Skeletal muscle satellite cell (primary cell): Measurements from ENCODE around the gene ZCRB1. TPM values are rescaled to one million over a fixed set of nuclear protein-coding genes. Genes with fewer than 3 reads are reported as not detected.
"Not testable (repeated sequence)": the region's sequence is repeated elsewhere in the genome, so short reads cannot be mapped to it uniquely, and the experiment has no call there.

Experiments used
- H3K27me3 ChIP-seq: 2 replicates; pipeline ENCODE4 v1.7.0; 2013; ENCODE audit warnings: low read length; ENCODE audit not compliant: control insufficient read depth, insufficient read depth
- H3K36me3 ChIP-seq: 2 replicates; pipeline ENCODE4 v1.7.0; 2013; ENCODE audit warnings: mild to moderate bottlenecking, control low read depth, low read length; ENCODE audit not compliant: insufficient read depth
- H3K4me1 ChIP-seq: 2 replicates; pipeline ENCODE4 v1.7.0; 2013; ENCODE audit warnings: low read length; ENCODE audit not compliant: control insufficient read depth, insufficient read depth
- H3K4me2 ChIP-seq: 2 replicates; pipeline ENCODE4 v1.7.0; 2013; ENCODE audit warnings: mild to moderate bottlenecking, low read length
- H3K4me3 ChIP-seq: 2 replicates; pipeline ENCODE4 v1.7.0; 2013; ENCODE audit warnings: low read length
- H3K9ac ChIP-seq: 2 replicates; pipeline ENCODE4 v1.7.0; 2013; ENCODE audit warnings: mild to moderate bottlenecking, low read depth, low read length, moderate library complexity
- H3K9me3 ChIP-seq: replicated peaks from 2 replicates; pipeline ENCODE4 v1.7.0; 2013; ENCODE audit warnings: mild to moderate bottlenecking, control low read depth, low read length
- total RNA-seq: library from RNA; depleted of rRNA; stranded (reverse); fragments of >200 nt; gene quantifications from 2 replicates; pipeline ENCODE4 v1.2.3, GENCODE V29; 2012; rRNA removed

Gene ZCRB1
- 22.9 and 29.7 TPM in 2 replicates for total RNA-seq

- H3K36me3 ChIP-seq, result peaks cover 5% of the 10 kb centered on the region
- H3K9me3 ChIP-seq, result no peaks in the 10 kb centered on the region
- H3K9ac ChIP-seq, result peak within 1 kb of the TSS; percentile 95
- no peaks in the 10 kb centered on the region for H3K27me3 ChIP-seq
- peaks cover 22% of the 10 kb centered on the region for H3K4me1 ChIP-seq
- H3K4me3 ChIP-seq, result peak within 1 kb of the TSS; percentile 94
- H3K4me2 ChIP-seq, result peak within 1 kb of the TSS; percentile 91
Observed at GRCh38 chr12:42325653-42326474, at the start of gene ZCRB1, which contains the start of gene PPHLN1. TSS of gene ZCRB1 (minus strand) at chr12:42326094. CDS start at chr12:42324102, 1,992 bp downstream. TSS of gene PPHLN1 (plus strand) at chr12:42326167. CDS start at chr12:42335903, 9,736 bp downstream.

GRCh38 chr12:42373669-42374068, 47.8 kb upstream of the ZCRB1 start:
- Histone ChIP-seq H3K4me1 (no peaks in the 10 kb centered on the region), H3K9ac (no peak overlapping the region), H3K9me3 (no peaks in the 10 kb centered on the region), H3K4me3 (no peak overlapping the region), H3K27me3 (no peaks in the 10 kb centered on the region), H3K4me2 (no peak overlapping the region), H3K36me3 (peaks cover 16% of the 10 kb centered on the region)

DNA sequence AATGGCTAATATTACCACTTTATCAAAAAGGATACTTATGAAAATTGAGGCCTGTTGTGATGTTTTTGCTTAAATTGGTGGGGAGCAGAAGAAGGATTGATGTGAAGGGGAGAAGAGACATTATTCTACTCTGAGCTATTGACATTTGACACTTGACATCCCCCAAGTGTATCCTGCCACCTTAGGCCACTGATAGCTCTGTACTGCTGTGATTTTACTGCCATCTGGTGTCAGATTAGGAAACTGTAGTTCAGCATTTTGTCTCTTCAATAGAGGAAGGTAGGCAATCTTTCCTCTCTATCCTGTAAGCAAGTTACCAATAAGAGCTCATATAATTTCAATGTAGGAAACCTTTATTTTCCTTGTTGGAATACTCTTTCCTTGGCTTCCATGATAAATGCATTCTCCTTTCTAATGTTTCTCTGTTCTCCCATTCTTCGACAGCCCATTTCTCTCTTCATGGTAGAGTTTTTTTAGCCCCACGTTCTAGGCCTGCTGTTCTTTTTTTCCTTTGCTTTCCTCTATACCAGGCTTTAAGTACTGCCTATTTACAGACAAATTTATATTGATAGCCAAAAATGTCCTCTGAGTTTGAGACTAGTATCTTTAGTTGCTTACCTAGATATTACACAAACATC, 46.4 kb upstream of the ZCRB1 start:
- Histone ChIP-seq H3K4me1 (no peaks in the 10 kb centered on the region), H3K27me3 (no peaks in the 10 kb centered on the region), H3K9ac (no peak overlapping the region), H3K36me3 (peaks cover 16% of the 10 kb centered on the region), H3K4me2 (no peak overlapping the region), H3K4me3 (no peak overlapping the region), H3K9me3 (no peaks in the 10 kb centered on the region)

GRCh38 chr12:42370013-42370412, 44.1 kb upstream of the ZCRB1 start:
- Histone ChIP-seq H3K9ac (no peak overlapping the region), H3K4me3 (no peak overlapping the region), H3K27me3 (no peaks in the 10 kb centered on the region), H3K36me3 (peaks cover 7% of the 10 kb centered on the region), H3K4me1 (no peaks in the 10 kb centered on the region), H3K4me2 (no peak overlapping the region), H3K9me3 (no peaks in the 10 kb centered on the region)

GRCh38 chr12:42365486-42365885, 39.6 kb upstream of the ZCRB1 start:
- no peak overlapping the region for H3K4me3 ChIP-seq
- no peaks in the 10 kb centered on the region for H3K27me3 ChIP-seq
- H3K4me1 ChIP-seq, result peaks cover 5% of the 10 kb centered on the region
- no peaks in the 10 kb centered on the region for H3K36me3 ChIP-seq
- H3K4me2 ChIP-seq, result no peak overlapping the region
- H3K9ac ChIP-seq, result no peak overlapping the region
- H3K9me3 ChIP-seq, result no peaks in the 10 kb centered on the region

DNA sequence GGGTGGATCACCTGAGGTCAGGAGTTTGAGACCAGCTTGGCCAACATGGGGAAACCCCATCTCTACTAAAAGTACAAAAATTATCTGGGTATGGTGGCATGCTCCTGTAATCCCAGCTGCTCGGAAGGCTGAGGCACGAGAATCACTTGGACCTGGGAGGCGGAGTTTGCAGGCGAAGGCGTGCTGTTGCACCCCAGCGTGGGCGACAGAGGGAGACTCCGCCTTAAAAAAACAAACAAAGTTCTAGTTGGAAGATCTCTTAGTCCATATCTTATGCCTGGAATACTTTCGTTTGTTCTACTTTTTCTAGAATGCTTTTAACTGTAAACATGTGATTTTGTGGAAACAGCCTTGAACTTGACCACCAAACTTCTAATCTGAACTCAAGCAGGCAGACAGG, 38.8 kb upstream of the ZCRB1 start:
- no peak overlapping the region for H3K4me2 ChIP-seq
- H3K4me3 ChIP-seq, result no peak overlapping the region
- peaks cover 5% of the 10 kb centered on the region for H3K4me1 ChIP-seq
- no peak overlapping the region for H3K9ac ChIP-seq
- H3K9me3 ChIP-seq, result no peaks in the 10 kb centered on the region
- H3K27me3 ChIP-seq, result no peaks in the 10 kb centered on the region
- no peaks in the 10 kb centered on the region for H3K36me3 ChIP-seq

- H3K4me3 ChIP-seq, result no peak overlapping the region
- H3K9ac ChIP-seq, result no peak overlapping the region
- H3K4me1 ChIP-seq, result peaks cover 5% of the 10 kb centered on the region
- H3K9me3 ChIP-seq, result no peaks in the 10 kb centered on the region
- no peaks in the 10 kb centered on the region for H3K36me3 ChIP-seq
- H3K27me3 ChIP-seq, result no peaks in the 10 kb centered on the region
- H3K4me2 ChIP-seq, result no peak overlapping the region
Observed at GRCh38 chr12:42362647-42363260, 36.9 kb upstream of the ZCRB1 start.

DNA sequence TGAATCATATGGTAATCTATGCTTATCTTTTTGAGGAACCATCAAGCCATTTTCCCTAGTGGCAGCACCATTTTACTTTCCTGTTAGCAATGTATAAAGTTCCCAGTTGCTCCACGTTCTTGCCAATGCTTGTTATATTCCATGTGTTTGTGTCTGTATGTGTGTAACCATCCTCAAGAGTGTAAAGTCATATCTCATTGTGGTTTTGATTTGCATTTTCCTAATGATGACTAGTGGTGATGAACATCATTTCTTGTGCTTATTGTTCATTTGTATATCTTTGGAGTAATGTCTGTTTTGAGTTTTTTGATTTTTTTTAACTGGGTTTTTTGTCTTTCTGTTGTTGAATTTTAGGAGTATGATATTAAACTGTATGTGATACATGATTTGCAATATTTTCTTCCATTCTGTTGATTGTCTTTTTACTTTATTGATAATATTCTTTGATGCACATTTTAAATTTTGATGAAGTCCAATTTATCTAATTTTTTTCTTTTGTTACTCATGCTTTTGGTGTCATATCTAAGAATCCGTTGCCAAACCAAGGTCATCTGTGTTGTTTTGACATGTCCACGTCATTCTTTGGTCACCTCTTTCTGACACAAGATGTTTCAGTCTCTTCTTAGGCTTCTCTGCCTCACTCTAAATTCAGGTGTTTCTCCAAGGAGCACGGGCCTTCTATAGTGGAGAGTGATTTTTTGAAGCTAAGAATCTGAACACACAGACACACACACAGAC, 36.2 kb upstream of the ZCRB1 start:
- H3K4me2 ChIP-seq, result no peak overlapping the region
- H3K9ac ChIP-seq, result no peak overlapping the region
- H3K27me3 ChIP-seq, result no peaks in the 10 kb centered on the region
- H3K4me3 ChIP-seq, result no peak overlapping the region
- no peaks in the 10 kb centered on the region for H3K9me3 ChIP-seq
- H3K4me1 ChIP-seq, result peaks cover 5% of the 10 kb centered on the region
- no peaks in the 10 kb centered on the region for H3K36me3 ChIP-seq

DNA sequence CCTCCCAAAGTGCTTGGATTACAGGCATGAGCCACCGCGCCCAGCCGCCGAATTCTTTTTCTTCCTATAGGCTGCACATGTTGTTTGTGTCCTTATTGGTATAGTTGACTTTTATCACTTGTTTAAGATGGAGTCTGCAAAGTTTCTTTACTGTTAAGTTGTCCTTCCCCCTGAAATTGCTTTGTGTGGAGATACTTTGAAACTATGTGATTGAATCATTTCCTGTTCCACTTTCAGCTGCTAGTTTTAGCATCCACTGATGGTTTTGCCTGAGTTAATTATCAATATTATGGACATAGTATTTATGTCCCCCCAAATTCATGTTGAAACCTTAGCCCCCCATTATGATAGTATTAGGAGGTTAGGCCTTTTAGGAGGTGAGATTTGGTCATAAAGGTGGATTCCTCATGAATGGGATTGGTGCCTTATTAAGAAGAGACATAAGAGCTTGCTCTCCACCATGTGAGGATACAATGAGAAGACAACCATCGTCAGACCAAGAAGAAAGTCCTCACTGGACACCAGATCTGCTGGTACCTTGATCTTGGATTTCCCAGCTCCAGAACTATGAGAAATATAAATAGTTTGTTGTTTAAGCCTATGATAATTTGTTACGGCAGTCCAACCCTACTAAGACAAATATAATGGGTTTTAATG, 35.0 kb upstream of the ZCRB1 start:
- no peak overlapping the region for H3K9ac ChIP-seq
- H3K4me1 ChIP-seq, result peaks cover 5% of the 10 kb centered on the region
- peaks cover 11% of the 10 kb centered on the region for H3K36me3 ChIP-seq
- no peak overlapping the region for H3K4me2 ChIP-seq
- no peaks in the 10 kb centered on the region for H3K27me3 ChIP-seq
- no peak overlapping the region for H3K4me3 ChIP-seq
- H3K9me3 ChIP-seq, result no peaks in the 10 kb centered on the region

DNA sequence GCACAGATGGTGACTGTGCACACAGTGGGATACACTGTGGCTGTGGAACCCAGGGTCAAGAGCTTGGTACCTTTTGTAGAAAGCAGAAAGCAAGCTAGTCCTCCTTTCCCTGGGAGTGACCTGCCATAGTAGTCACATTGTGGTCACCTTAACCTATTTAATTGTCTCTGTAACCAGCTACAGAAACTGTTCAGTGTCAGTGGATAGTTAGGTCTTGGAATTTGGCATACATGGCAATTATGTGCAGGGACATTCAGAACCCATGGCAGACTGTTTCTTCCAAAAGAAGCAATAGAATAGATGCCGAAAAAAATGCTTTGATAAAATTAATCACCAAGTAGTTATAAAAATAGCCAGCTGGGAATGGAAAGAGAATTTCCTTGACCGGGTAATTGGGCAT, 30.4 kb upstream of the ZCRB1 start:
- Histone ChIP-seq H3K9ac (no peak overlapping the region), H3K27me3 (no peaks in the 10 kb centered on the region), H3K4me2 (no peak overlapping the region), H3K36me3 (peaks cover 20% of the 10 kb centered on the region), H3K9me3 (no peaks in the 10 kb centered on the region), H3K4me1 (peaks cover 5% of the 10 kb centered on the region), H3K4me3 (no peak overlapping the region)

DNA sequence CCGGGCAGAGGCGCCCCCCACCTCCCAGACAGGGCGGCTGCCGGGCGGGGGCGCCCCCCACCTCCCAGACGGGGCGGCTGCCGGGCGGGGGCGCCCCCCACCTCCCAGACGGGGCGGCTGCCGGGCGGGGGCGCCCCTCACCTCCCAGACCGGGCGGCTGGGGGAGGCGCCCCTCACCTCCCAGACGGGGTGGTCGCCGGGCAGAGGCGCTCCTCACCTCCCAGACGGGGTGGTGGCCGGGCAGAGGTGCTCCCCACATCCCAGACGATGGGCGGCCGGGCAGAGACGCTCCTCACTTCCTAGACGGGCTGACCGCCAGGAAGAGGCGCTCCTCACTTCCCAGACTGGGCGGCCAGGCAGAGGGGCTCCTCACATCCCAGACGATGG, 24.1 kb upstream of the ZCRB1 start:
- H3K9ac ChIP-seq, result not testable (repeated sequence)

More for the DNA sequence above, 24.1 kb upstream of the ZCRB1 start:
- H3K4me3 ChIP-seq, H3K4me2 ChIP-seq, H3K36me3 ChIP-seq, H3K4me1 ChIP-seq, H3K9me3 ChIP-seq, H3K27me3 ChIP-seq: not testable (repeated sequence)
